Endothelial cell of umbilical vein (primary cell): Measurements from ENCODE around the gene DDR1. TPM values are rescaled to one million over a fixed set of nuclear protein-coding genes. Genes with fewer than 3 reads are reported as not detected.

Source experiments
- BruUV-seq: library from RNA; stranded (reverse); fragments of 400-500 nt; replicated peaks from 2 replicates; lab custom pipeline; 2021; lab: Mats Ljungman, UMichigan
- CTCF ChIA-PET: fragments of 300-600, 350-600 bp; sonication (Branson Sonifier 250); formaldehyde crosslinking; loops from one replicate; lab custom pipeline; 2021; ENCODE audit warnings: antibody characterized with exemption, inconsistent platforms; lab: Charles Lee
- POLR2A ChIA-PET: fragments of 300-600, 350-600 bp; sonication (Branson Sonifier 250); formaldehyde crosslinking; loops from one replicate; lab custom pipeline; 2021; ENCODE audit warnings: antibody characterized with exemption, inconsistent platforms; lab: Charles Lee
- DNase-seq: peaks from one replicate; pipeline ENCODE4 v3.0.0-alpha.2; 2011; ENCODE audit warnings: low read depth, low spot score
- FAIRE-seq: peaks from 2 replicates; lab custom pipeline; 2011; peaks lifted over from hg19 to GRCh38; lab: Jason Lieb, UNC
- H2AFZ ChIP-seq: 2 replicates; pipeline ENCODE4 v1.6.0; 2012; ENCODE audit warnings: low read depth, low read length, control low read depth, inconsistent platforms
- H3K27ac ChIP-seq: 2 replicates; pipeline ENCODE4 v1.5.1; 2011; ENCODE audit warnings: low read depth, mild to moderate bottlenecking, control low read depth, low read length, moderate library complexity; ENCODE audit not compliant: insufficient read depth
- H3K27me3 ChIP-seq, 2 experiments: 2 replicates each; pipeline versions ENCODE4 v1.6.0 to v1.6.1; 2011; ENCODE audit warnings: low read length in 2 of 2, mixed read lengths in 1 of 2; ENCODE audit not compliant: control insufficient read depth in 2 of 2, insufficient read depth in 2 of 2
- H3K36me3 ChIP-seq, 2 experiments: 2 replicates in 1 of 2; 3 replicates in 1 of 2; pipeline ENCODE4 v1.5.1; 2011; ENCODE audit warnings: low read length in 2 of 2, mild to moderate bottlenecking in 1 of 2, moderate library complexity in 1 of 2; ENCODE audit not compliant: control insufficient read depth in 2 of 2, insufficient read depth in 2 of 2; ENCODE audit errors: extremely low read depth in 1 of 2
- H3K4me1 ChIP-seq: 3 replicates; pipeline ENCODE4 v1.5.1; 2011; ENCODE audit warnings: mild to moderate bottlenecking, low read length; ENCODE audit not compliant: control insufficient read depth, insufficient read depth; ENCODE audit errors: extremely low read depth
- H3K4me2 ChIP-seq: 2 replicates; pipeline ENCODE4 v1.6.1; 2011; ENCODE audit warnings: low read length, control low read depth, mixed read lengths; ENCODE audit not compliant: insufficient read depth
- H3K4me3 ChIP-seq, 3 experiments: fragments of 200-600 bp in 1 of 3; sonication (generic), shearing (Covaris generic) in 1 of 3; replicated peaks in 1 of 3; 2 replicates each; pipeline ENCODE4 v1.5.1; 2011 to 2016; ENCODE audit warnings: control low read depth in 3 of 3, low read length in 3 of 3, mild to moderate bottlenecking in 2 of 3, inconsistent platforms in 1 of 3, low read depth in 1 of 3, moderate library complexity in 1 of 3; ENCODE audit not compliant: insufficient read depth in 1 of 3
- H3K79me2 ChIP-seq: 2 replicates; pipeline ENCODE4 v1.6.0; 2012; ENCODE audit warnings: low read length, inconsistent platforms; ENCODE audit not compliant: control insufficient read depth, insufficient read depth
- H3K9ac ChIP-seq: replicated peaks from 2 replicates; pipeline ENCODE3; 2011; ENCODE audit warnings: low read length, control low read depth; ENCODE audit not compliant: insufficient read depth; ENCODE audit errors: extremely low read depth
- H3K9me1 ChIP-seq: replicated peaks from 3 replicates; pipeline ENCODE4 v1.6.0; 2011; ENCODE audit warnings: mild to moderate bottlenecking, low read length; ENCODE audit not compliant: control insufficient read depth, insufficient read depth; ENCODE audit errors: extremely low read depth
- H3K9me3 ChIP-seq: replicated peaks from 2 replicates; pipeline ENCODE4 v1.5.1; 2012; ENCODE audit warnings: low read length, inconsistent platforms; ENCODE audit not compliant: control insufficient read depth, insufficient read depth
- H4K20me1 ChIP-seq: replicated peaks from 2 replicates; pipeline ENCODE3; 2011; ENCODE audit warnings: mild to moderate bottlenecking, low read length; ENCODE audit not compliant: control insufficient read depth, insufficient read depth; ENCODE audit errors: extremely low read depth
- CTCF ChIP-seq, 2 donors: IDR thresholded peaks; 1 replicate in 1 of 2; 2 replicates in 1 of 2; pipeline ENCODE4 v1.5.1; 2011; ENCODE audit warnings: low read length in 2 of 2, mild to moderate bottlenecking in 2 of 2, moderate library complexity in 2 of 2, control low read depth in 1 of 2, inconsistent platforms in 1 of 2, low read depth in 1 of 2; ENCODE audit not compliant: insufficient read depth in 1 of 2; ENCODE audit errors: extremely low read depth in 1 of 2
- EZH2 ChIP-seq: IDR thresholded peaks from 2 replicates; pipeline ENCODE4 v1.6.1; 2012; ENCODE audit warnings: borderline replicate concordance, low read depth, mild to moderate bottlenecking, moderate library complexity, low read length, inconsistent platforms; ENCODE audit not compliant: severe bottlenecking
- FOS ChIP-seq: IDR thresholded peaks from 2 replicates; pipeline ENCODE4 v1.6.1; 2011; ENCODE audit warnings: mild to moderate bottlenecking, low read length, moderate library complexity, borderline replicate concordance; ENCODE audit not compliant: insufficient read depth
- GATA2 ChIP-seq: IDR thresholded peaks from 2 replicates; pipeline ENCODE4 v1.7.0; 2011; ENCODE audit warnings: low read depth, mild to moderate bottlenecking, moderate library complexity, mixed read lengths, low read length; ENCODE audit not compliant: insufficient read length, insufficient read depth
- JUN ChIP-seq: IDR thresholded peaks from 2 replicates; pipeline ENCODE4 v1.6.1; 2011; ENCODE audit warnings: borderline replicate concordance, low read depth; ENCODE audit not compliant: insufficient read length, insufficient read depth
- MAX ChIP-seq: IDR thresholded peaks from 2 replicates; pipeline ENCODE4 v1.6.1; 2011; ENCODE audit not compliant: insufficient read depth, insufficient read length
- MYC ChIP-seq: IDR thresholded peaks from one replicate; pipeline ENCODE4 v1.6.1; 2011; ENCODE audit warnings: mild to moderate bottlenecking, low read depth, low read length
- POLR2A ChIP-seq: IDR thresholded peaks from 2 replicates; pipeline ENCODE4 v1.6.1; 2012; ENCODE audit warnings: low read depth, mild to moderate bottlenecking, control low read depth, low read length
- POLR2AphosphoS5 ChIP-seq: IDR thresholded peaks from 2 replicates; pipeline ENCODE4 v1.6.1; 2012; ENCODE audit warnings: low read depth, mild to moderate bottlenecking, control low read depth, low read length, moderate library complexity; ENCODE audit not compliant: insufficient read depth
- dilution Hi-C: fragments of 300-500 bp; cut with MboI; formaldehyde crosslinking; loops from one replicate; pipeline ENCODE4 v1.15.0; 2019; ENCODE audit warnings: low sequenced_read_pairs; ENCODE audit not compliant: extremely low pct_ligation_motif_present
- intact Hi-C: fragments of 100-400 bp; cut with micrococcal nuclease; formaldehyde crosslinking; loops from one replicate; pipeline ENCODE4 v1.10.0; 2022
- polyA plus RNA-seq, 4 experiments: library from polyadenylated mRNA; depleted of rRNA in 3 of 4; stranded (reverse) in 3 of 4; unstranded in 1 of 4; fragments of >200 nt; gene quantifications; 2 replicates each; pipeline versions ENCODE4 v1.2.1 to v1.2.3, GENCODE V29; 2011 to 2012; ENCODE audit warnings: missing spikeins in 1 of 4
- total RNA-seq: library from RNA; stranded (reverse); gene quantifications from 2 replicates; pipeline ENCODE4 v1.2.3, GENCODE V29; 2021

DDR1 gene
- total and polyA plus RNA-seq, 2 donors (not counting 3 experiments of a cell fraction or from before 2014, with no cell fraction given) = 8.8 to 22.9 TPM

GRCh38 chr6:30839671-30840070 lies 44.6 kb upstream of the DDR1 start:
- H3K27me3 ChIP-seq = peaks cover 6 to 15% of the 10 kb centered on the region in 2 experiments
- intact Hi-C loops = no loop called here
- TF ChIP-seq POLR2A = no peak
- no peak for TF ChIP-seq CTCF (IDR thresholded peaks at IDR 0.05; ENCODE audit: extremely low read depth in 1 of 2, insufficient read depth in 1 of 2, low read depth in 1 of 2, low read length in 2 of 2)
- TF ChIP-seq MAX = no peak
- no peak for TF ChIP-seq GATA2
- no peak for TF ChIP-seq JUN
- no peak for TF ChIP-seq FOS
- TF ChIP-seq EZH2 = no peak
- no peak for TF ChIP-seq MYC
- TF ChIP-seq POLR2AphosphoS5 = no peak
- H3K36me3 ChIP-seq = no peaks in the 10 kb centered on the region
- DNase-seq = no peak
- H3K4me2 ChIP-seq = no peak overlapping the region
- no peak overlapping the region for H3K9ac ChIP-seq
- dilution Hi-C loops = no loop called here
- H4K20me1 ChIP-seq = no peaks in the 10 kb centered on the region
- H3K79me2 ChIP-seq = no peaks in the 10 kb centered on the region
- no peak overlapping the region for H3K27ac ChIP-seq
- no peak overlapping the region for H3K4me3 ChIP-seq
- H3K9me1 ChIP-seq = no peaks in the 10 kb centered on the region
- no peaks in the 10 kb centered on the region for H3K9me3 ChIP-seq
- H2AFZ ChIP-seq = no peak overlapping the region
- BruUV-seq = no TSS peak
- ChIA-PET CTCF (interaction anchor here (0.6 to 1.5 kb wide), 4 partner anchors 8 to 373 kb away, joined by 3 to 5 read pairs (median 3); no protein-coding TSS in a partner anchor), POLR2A (no interaction called here)
- no peaks in the 10 kb centered on the region for H3K4me1 ChIP-seq
- no peak for FAIRE-seq
